H9 (cell line): ENCODE data around the gene AXIN1. TPM values are rescaled to one million over a fixed set of nuclear protein-coding genes. Genes with fewer than 3 reads are reported as not detected.
"Not testable (repeated sequence)": the region's sequence is repeated elsewhere in the genome, so short reads cannot be mapped to it uniquely, and the experiment has no call there.

ENCODE experiments used
- DNase-seq: peaks from one replicate; pipeline ENCODE4 v3.0.0-alpha.2; 2017
- H2AFZ ChIP-seq: one replicate; pipeline ENCODE4 v1.6.1; 2013; ENCODE audit warnings: mild to moderate bottlenecking, low read length, control low read depth, moderate library complexity
- H2AK5ac ChIP-seq: 2 replicates; pipeline ENCODE4 v1.6.1; 2013; ENCODE audit warnings: low read length, control low read depth, mixed read lengths; ENCODE audit not compliant: insufficient read length
- H2BK120ac ChIP-seq: one replicate; pipeline ENCODE4 v1.6.1; 2013; ENCODE audit warnings: low read depth, mild to moderate bottlenecking, low read length, control low read depth, inconsistent platforms; ENCODE audit not compliant: poor library complexity, severe bottlenecking
- H2BK12ac ChIP-seq: 2 replicates; pipeline ENCODE4 v1.6.1; 2013; ENCODE audit warnings: low read length, control low read depth, mixed read lengths, low read depth; ENCODE audit not compliant: insufficient read length
- H2BK15ac ChIP-seq: 2 replicates; pipeline ENCODE4 v1.6.1; 2013; ENCODE audit warnings: low read depth, low read length, control low read depth
- H2BK20ac ChIP-seq: one replicate; pipeline ENCODE4 v1.6.1; 2013; ENCODE audit warnings: low read depth, mild to moderate bottlenecking, low read length, control low read depth, inconsistent platforms; ENCODE audit not compliant: poor library complexity, severe bottlenecking
- H2BK5ac ChIP-seq: 2 replicates; pipeline ENCODE4 v1.6.1; 2013; ENCODE audit warnings: low read length, control low read depth, mixed read lengths; ENCODE audit not compliant: insufficient read length
- H3K14ac ChIP-seq: 2 replicates; pipeline ENCODE4 v1.6.1; 2013; ENCODE audit warnings: low read length, control low read depth; ENCODE audit not compliant: insufficient read depth
- H3K18ac ChIP-seq: 2 replicates; pipeline ENCODE4 v1.6.1; 2013; ENCODE audit warnings: low read depth, mild to moderate bottlenecking, mixed read lengths, low read length, control low read depth; ENCODE audit not compliant: insufficient read length
- H3K23ac ChIP-seq: 2 replicates; pipeline ENCODE4 v1.6.1; 2013; ENCODE audit warnings: low read length, control low read depth, mixed read lengths, low read depth; ENCODE audit not compliant: insufficient read length
- H3K23me2 ChIP-seq: 2 replicates; pipeline ENCODE4 v1.6.1; 2013; ENCODE audit warnings: low read depth, mild to moderate bottlenecking, mixed read lengths, low read length, control low read depth; ENCODE audit not compliant: insufficient read length, poor library complexity, severe bottlenecking
- H3K27ac ChIP-seq: 2 replicates; pipeline ENCODE4 v1.5.1; 2013; ENCODE audit warnings: low read length, control low read depth, mixed read lengths, low read depth; ENCODE audit not compliant: insufficient read length
- H3K27me3 ChIP-seq: 2 replicates; pipeline ENCODE4 v1.6.1; 2013; ENCODE audit warnings: low read length, control low read depth, inconsistent platforms; ENCODE audit not compliant: insufficient read depth
- H3K4ac ChIP-seq: 2 replicates; pipeline ENCODE4 v1.6.1; 2013; ENCODE audit warnings: low read depth, mild to moderate bottlenecking, control low read depth, inconsistent platforms, low read length, moderate library complexity
- H3K4me1 ChIP-seq: 2 replicates; pipeline ENCODE4 v1.6.1; 2013; ENCODE audit warnings: low read length, control low read depth, inconsistent platforms; ENCODE audit not compliant: insufficient read depth
- H3K4me2 ChIP-seq: 2 replicates; pipeline ENCODE4 v1.6.1; 2013; ENCODE audit warnings: low read length, control low read depth, mixed read lengths; ENCODE audit not compliant: insufficient read length, insufficient read depth
- H3K56ac ChIP-seq: 2 replicates; pipeline ENCODE4 v1.6.1; 2013; ENCODE audit warnings: low read depth, mild to moderate bottlenecking, mixed read lengths, low read length, control low read depth; ENCODE audit not compliant: insufficient read length
- H3K79me1 ChIP-seq: 2 replicates; pipeline ENCODE4 v1.6.1; 2013; ENCODE audit warnings: low read depth, mild to moderate bottlenecking, moderate library complexity, low read length, control low read depth, inconsistent platforms; ENCODE audit not compliant: insufficient read depth, poor library complexity, severe bottlenecking
- H3K79me2 ChIP-seq: 2 replicates; pipeline ENCODE4 v1.6.1; 2013; ENCODE audit warnings: low read length, control low read depth, inconsistent platforms; ENCODE audit not compliant: insufficient read depth
- H3K9ac ChIP-seq: 2 replicates; pipeline ENCODE4 v1.6.1; 2013; ENCODE audit warnings: low read length, control low read depth, mixed read lengths; ENCODE audit not compliant: insufficient read length; ENCODE audit errors: extremely low read depth
- H3K9me3 ChIP-seq: one replicate; pipeline ENCODE4 v1.6.1; 2013; ENCODE audit warnings: low read depth, low read length, inconsistent platforms; ENCODE audit not compliant: control insufficient read depth
- H3T11ph ChIP-seq: one replicate; pipeline ENCODE4 v1.6.1; 2013; ENCODE audit warnings: mild to moderate bottlenecking, low read length, control low read depth, inconsistent platforms
- H4K20me1 ChIP-seq: one replicate; pipeline ENCODE4 v1.6.1; 2013; ENCODE audit not compliant: control insufficient read depth, insufficient read length, insufficient read depth
- H4K5ac ChIP-seq: 2 replicates; pipeline ENCODE4 v1.6.1; 2013; ENCODE audit warnings: low read depth, mild to moderate bottlenecking, mixed read lengths, low read length, control low read depth; ENCODE audit not compliant: insufficient read length
- H4K8ac ChIP-seq: replicated peaks from 2 replicates; pipeline ENCODE4 v1.6.1; 2013; ENCODE audit warnings: low read length, control low read depth, mixed read lengths, low read depth; ENCODE audit not compliant: insufficient read length
- H4K91ac ChIP-seq: 2 replicates; pipeline ENCODE4 v1.6.1; 2013; ENCODE audit warnings: low read depth, mild to moderate bottlenecking, moderate library complexity, mixed read lengths, low read length, control low read depth; ENCODE audit not compliant: insufficient read length
- H3K27ac Mint-ChIP-seq, 3 experiments: 2 replicates in 2 of 3; 3 replicates in 1 of 3; pipeline ENCODE4 v1.8.0; 2020 to 2021; ENCODE audit warnings: mixed read lengths in 3 of 3, mild to moderate bottlenecking in 1 of 3, moderate library complexity in 1 of 3
- H3K27me3 Mint-ChIP-seq: 2 replicates; pipeline ENCODE4 v1.8.0; 2021; ENCODE audit warnings: low read depth, mild to moderate bottlenecking, moderate library complexity, mixed read lengths
- H3K36me3 Mint-ChIP-seq, 3 experiments: 2 replicates in 2 of 3; 3 replicates in 1 of 3; pipeline ENCODE4 v1.8.0; 2020 to 2021; ENCODE audit warnings: low read depth in 3 of 3, mixed read lengths in 3 of 3; ENCODE audit not compliant: insufficient read depth in 1 of 3
- H3K4me1 Mint-ChIP-seq, 2 experiments: 2 replicates each; pipeline ENCODE4 v1.8.0; 2020; ENCODE audit warnings: mixed read lengths in 2 of 2
- H3K4me3 Mint-ChIP-seq, 2 experiments: 2 replicates in 1 of 2; 3 replicates in 1 of 2; pipeline ENCODE4 v1.8.0; 2020 to 2021; ENCODE audit warnings: mild to moderate bottlenecking in 2 of 2, mixed read lengths in 2 of 2, moderate library complexity in 1 of 2
- H3K9me3 Mint-ChIP-seq, 2 experiments: 2 replicates in 1 of 2; 3 replicates in 1 of 2; pipeline ENCODE4 v1.8.0; 2020; ENCODE audit warnings: mild to moderate bottlenecking in 2 of 2, mixed read lengths in 2 of 2, moderate library complexity in 1 of 2
- WGBS: extraction: QIAGEN DNeasy Blood & Tissue Kit; methylation state at CpG from one replicate; pipeline ENCODE4 v1.1.7; 2013; ENCODE audit warnings: missing lambda C conversion rate, low lambda C conversion rate, mixed read lengths; ENCODE audit not compliant: insufficient read length; ENCODE audit errors: extremely low coverage; 5-methylcytosine and 5-hydroxymethylcytosine counted together
- total RNA-seq: library from RNA; stranded (reverse); gene quantifications from 2 replicates; pipeline ENCODE4 v1.2.1, GENCODE V29; 2021
- TF ChIP-seq, protein P1 (sequence below): fragments of 200-600 bp; sonication (generic); conservative IDR thresholded peaks from 3 replicates; pipeline ENCODE4 v1.8.0; 2021; ENCODE audit warnings: antibody characterized with exemption, mild to moderate bottlenecking

The AXIN1 gene
- total RNA-seq, 1 experiment from 2014 or later: 50.9 TPM

DNA sequence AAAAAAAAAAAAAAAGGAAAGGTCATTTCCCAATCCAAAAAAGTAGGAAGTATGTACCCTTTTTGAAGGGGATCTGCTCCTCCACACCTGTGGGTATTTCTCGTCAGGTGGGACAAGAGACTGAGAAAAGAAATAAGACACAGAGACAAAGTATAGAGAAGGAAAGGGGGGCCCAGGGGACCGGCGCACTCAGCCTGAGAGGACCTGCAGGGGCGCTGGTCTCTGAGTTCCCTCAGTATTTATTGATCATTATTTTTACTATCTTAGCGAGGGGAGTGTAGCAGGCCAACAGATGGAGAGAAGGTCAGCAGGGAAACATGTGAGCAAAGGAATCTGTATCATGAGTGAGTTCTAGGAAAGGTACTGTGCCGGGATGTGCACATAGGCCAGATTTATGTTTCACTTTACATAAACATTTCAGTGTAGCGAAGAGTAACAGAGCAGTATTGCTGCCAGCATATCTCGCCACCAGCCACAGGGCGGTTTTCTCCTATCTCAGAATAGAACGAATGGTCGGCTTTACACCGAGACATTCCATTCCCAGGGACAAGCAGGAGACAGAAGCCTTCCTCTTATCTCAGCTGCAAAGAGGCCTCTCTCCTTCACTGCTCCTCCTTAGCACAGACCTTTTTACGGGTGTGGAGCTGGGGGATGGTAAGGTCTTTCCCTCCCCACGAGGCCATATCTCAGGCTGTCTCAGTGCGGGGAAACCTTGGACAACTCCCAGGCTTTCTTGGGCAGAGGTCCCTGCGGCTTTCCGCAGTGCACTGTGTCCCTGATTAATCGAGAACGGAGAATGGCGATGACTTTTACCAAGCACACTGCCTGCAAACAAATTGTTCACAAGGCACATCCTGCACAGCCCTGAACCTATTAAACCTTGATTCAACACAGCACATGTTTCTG lies 35.5 kb upstream of the AXIN1 start:
- H3K79me1 ChIP-seq, H3K4me1 ChIP-seq, H3K18ac ChIP-seq, H3K23ac ChIP-seq, H3K9me3 ChIP-seq, H3K23me2 ChIP-seq, H4K8ac ChIP-seq, H3K56ac ChIP-seq, H3K9ac ChIP-seq, H2BK15ac ChIP-seq, H3K27ac ChIP-seq, H3K79me2 ChIP-seq, H2BK12ac ChIP-seq, H4K5ac ChIP-seq, H3K27me3 Mint-ChIP-seq, H4K91ac ChIP-seq, H3K14ac ChIP-seq, H3K27me3 ChIP-seq, H2BK120ac ChIP-seq, H2BK5ac ChIP-seq, H2AK5ac ChIP-seq, H4K20me1 ChIP-seq, DNase-seq, H3K4ac ChIP-seq, H3T11ph ChIP-seq, H2AFZ ChIP-seq, H2BK20ac ChIP-seq, H3K4me2 ChIP-seq: not testable (repeated sequence)
- Mint-ChIP-seq H3K36me3 (peaks cover 6 to 17% (median 8%) of the 10 kb centered on the region in 3 experiments; a peak in 5 of 7 replicates), H3K27ac (peak overlapping the region in 1 of 3 experiments; percentile 37; a peak in 1 of 7 replicates), H3K4me3 (peak overlapping the region in 1 of 2 experiments; percentile 0; a peak in 2 of 5 replicates), H3K4me1 (peaks cover 42 to 44% of the 10 kb centered on the region in 2 experiments), H3K9me3 (peaks cover 5 to 13% of the 10 kb centered on the region in 2 experiments)
- TF ChIP-seq, protein P1, sequence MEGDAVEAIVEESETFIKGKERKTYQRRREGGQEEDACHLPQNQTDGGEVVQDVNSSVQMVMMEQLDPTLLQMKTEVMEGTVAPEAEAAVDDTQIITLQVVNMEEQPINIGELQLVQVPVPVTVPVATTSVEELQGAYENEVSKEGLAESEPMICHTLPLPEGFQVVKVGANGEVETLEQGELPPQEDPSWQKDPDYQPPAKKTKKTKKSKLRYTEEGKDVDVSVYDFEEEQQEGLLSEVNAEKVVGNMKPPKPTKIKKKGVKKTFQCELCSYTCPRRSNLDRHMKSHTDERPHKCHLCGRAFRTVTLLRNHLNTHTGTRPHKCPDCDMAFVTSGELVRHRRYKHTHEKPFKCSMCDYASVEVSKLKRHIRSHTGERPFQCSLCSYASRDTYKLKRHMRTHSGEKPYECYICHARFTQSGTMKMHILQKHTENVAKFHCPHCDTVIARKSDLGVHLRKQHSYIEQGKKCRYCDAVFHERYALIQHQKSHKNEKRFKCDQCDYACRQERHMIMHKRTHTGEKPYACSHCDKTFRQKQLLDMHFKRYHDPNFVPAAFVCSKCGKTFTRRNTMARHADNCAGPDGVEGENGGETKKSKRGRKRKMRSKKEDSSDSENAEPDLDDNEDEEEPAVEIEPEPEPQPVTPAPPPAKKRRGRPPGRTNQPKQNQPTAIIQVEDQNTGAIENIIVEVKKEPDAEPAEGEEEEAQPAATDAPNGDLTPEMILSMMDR: peak; percentile 25; the same call in 1 of the 3 replicates
- no CpG with 5 or more reads among the region's 20 CpGs for WGBS
